IPS DF 6.9 (cell line): Measurements from ENCODE around the gene GAS2L1.

Experiments used
- DNase-seq: peaks from one replicate; pipeline ENCODE4 v3.0.0-alpha.2; 2013; ENCODE audit warnings: low read depth, low spot score
- H3K27ac ChIP-seq: one replicate; pipeline ENCODE4 v1.5.1; 2013; ENCODE audit warnings: low read length, control low read depth
- H3K27me3 ChIP-seq: 2 replicates; pipeline ENCODE4 v1.6.1; 2013; ENCODE audit warnings: mild to moderate bottlenecking, low read length; ENCODE audit not compliant: control insufficient read depth, insufficient read depth
- H3K36me3 ChIP-seq: 2 replicates; pipeline ENCODE4 v1.6.1; 2013; ENCODE audit warnings: low read length; ENCODE audit not compliant: control insufficient read depth, insufficient read depth
- H3K4me1 ChIP-seq: 2 replicates; pipeline ENCODE4 v1.6.1; 2013; ENCODE audit warnings: low read length; ENCODE audit not compliant: control insufficient read depth, insufficient read depth
- H3K4me3 ChIP-seq: 2 replicates; pipeline ENCODE4 v1.5.1; 2013; ENCODE audit warnings: mild to moderate bottlenecking, low read length
- H3K9me3 ChIP-seq: 2 replicates; pipeline ENCODE4 v1.6.1; 2013; ENCODE audit warnings: low read length, inconsistent platforms; ENCODE audit not compliant: control insufficient read depth, insufficient read depth
- WGBS: extraction: QIAGEN DNeasy Blood & Tissue Kit; methylation state at CpG from one replicate; pipeline ENCODE4 v1.1.7; 2013; ENCODE audit warnings: mixed read lengths, missing lambda C conversion rate; ENCODE audit not compliant: insufficient read length, insufficient coverage; 5-methylcytosine and 5-hydroxymethylcytosine counted together

The GAS2L1 gene

DNA sequence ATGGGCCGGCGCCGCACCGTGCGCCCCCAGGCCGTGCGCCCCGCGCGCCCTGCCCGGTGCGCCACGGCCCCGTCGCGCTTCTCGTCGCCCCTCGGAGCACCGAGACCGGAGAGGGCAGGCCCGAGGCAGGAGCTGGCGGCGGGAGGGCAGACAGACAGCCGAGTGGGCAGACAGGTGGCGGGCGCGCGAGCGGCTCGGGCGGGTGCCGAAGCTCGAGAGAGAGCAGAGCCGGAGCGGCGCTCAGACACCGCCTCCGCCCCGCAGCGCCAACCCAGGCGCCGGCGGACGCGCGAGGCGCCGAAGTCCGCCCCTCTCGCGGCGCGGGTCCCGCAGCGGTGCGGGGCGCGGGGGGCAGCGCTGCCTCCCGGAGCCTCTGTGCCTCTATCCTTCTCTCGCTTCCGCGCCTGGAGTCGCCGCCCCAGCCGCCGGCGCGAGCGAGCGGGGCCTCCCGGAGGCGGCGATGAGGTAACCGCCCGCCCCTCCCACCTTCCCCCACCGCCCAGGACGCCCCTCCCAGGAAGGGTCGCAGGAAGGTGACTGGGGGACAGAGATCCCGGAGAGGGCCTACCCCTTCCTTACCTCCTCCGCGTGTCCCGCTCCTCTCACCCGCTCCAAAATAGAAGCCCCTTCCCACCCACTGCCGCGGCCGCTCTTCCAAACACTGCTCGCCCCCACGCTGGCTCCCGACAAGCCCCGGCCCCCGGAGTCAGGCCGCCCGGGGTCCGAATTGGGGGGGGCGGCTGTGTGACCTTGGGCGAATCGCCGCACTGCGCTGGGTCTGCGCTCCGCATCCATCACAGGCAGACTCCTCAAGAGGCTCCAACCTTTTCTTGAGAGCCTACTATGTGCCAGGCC is 9.1 kb downstream of the GAS2L1 start, which contains the start of gene RASL10A:
TSS of gene RASL10A (minus strand) at position 412 of the 855 bp plus-strand sequence. CDS start 451 bp downstream, outside the sequence.
- no CpG with 5 or more reads among the region's 103 CpGs for WGBS
- Histone ChIP-seq H3K4me1 (peaks cover 5% of the 10 kb centered on the region), H3K9me3 (no peaks in the 10 kb centered on the region), H3K36me3 (no peaks in the 10 kb centered on the region), H3K27ac (no peak within 1 kb of the TSS), H3K4me3 (peak within 1 kb of the TSS; percentile 18; the same call in 1 of the 2 replicates), H3K27me3 (peaks cover 28% of the 10 kb centered on the region)
- DNase-seq, result no peak

- no CpG with 5 or more reads among the region's 18 CpGs for WGBS
- peaks cover 4% of the 10 kb centered on the region for H3K4me1 ChIP-seq
- H3K36me3 ChIP-seq, result no peaks in the 10 kb centered on the region
- H3K27me3 ChIP-seq, result peaks cover 28% of the 10 kb centered on the region
- peak overlapping the region; percentile 11; the same call in 1 of the 2 replicates for H3K4me3 ChIP-seq
- H3K27ac ChIP-seq, result no peak overlapping the region
- no peak for DNase-seq
- no peaks in the 10 kb centered on the region for H3K9me3 ChIP-seq
Measured at GRCh38 chr22:29316141-29316828, 9.8 kb downstream of the GAS2L1 start.

DNA sequence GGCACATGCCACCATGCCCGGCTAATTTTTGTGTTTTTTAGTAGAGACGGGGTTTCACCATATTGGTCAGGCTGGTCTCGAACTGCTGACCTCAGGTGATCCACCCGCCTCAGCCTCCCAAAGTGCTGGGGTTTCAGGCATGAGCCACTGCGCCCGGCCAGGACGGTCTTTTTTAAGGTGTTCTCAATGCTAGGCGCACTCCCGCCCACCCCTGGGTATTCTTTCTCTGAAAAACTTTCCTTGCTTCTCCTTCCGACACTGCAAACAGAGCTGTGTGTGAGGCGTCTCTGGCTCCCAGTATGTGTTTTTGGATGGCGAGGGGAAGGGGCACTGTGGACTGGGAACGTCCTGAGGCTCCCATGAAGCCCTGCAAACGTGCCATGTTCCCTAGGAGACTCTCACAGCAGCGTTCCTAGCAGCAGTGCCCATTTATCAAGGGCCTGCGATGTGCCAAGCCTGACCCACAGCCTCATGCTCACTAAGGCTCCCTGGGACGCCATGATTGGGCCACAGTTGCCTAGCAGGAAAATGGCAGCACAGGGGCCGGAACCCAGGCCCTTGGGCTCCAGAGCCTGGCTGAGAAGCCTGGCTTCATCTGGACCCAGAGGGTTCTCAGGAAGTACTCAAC is 11.5 kb downstream of the GAS2L1 start:
- Histone ChIP-seq H3K4me1 (peaks cover 4% of the 10 kb centered on the region), H3K4me3 (no peak overlapping the region), H3K27me3 (peaks cover 28% of the 10 kb centered on the region), H3K36me3 (no peaks in the 10 kb centered on the region), H3K9me3 (no peaks in the 10 kb centered on the region), H3K27ac (no peak overlapping the region)
- no CpG with 5 or more reads among the region's 18 CpGs for WGBS
- DNase-seq, result no peak

GRCh38 chr22:29319072-29319471 is 12.6 kb downstream of the GAS2L1 start:
- no peak overlapping the region for H3K4me3 ChIP-seq
- H3K36me3 ChIP-seq, result no peaks in the 10 kb centered on the region
- no CpG with 5 or more reads among the region's 2 CpGs for WGBS

DNA sequence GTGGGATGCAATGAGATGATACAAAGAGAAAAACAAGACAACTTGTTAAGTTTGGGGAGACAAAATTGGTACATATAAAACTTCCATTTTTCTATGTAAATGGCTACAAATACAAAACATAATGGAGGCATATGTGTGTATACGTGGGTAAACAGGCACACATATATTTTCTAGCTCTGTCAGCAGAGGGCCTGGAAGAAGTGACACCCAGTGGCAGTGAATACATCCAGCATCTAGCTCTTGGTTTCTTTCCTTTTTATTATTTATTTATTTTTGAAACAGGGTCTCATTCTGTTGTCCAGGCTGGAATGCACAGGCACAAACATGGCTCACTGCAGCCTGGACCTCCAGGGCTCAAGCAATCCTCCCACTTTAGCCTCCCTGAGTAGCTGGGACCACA is 14.1 kb downstream of the GAS2L1 start:
- no peak for DNase-seq
- H3K36me3 ChIP-seq, result no peaks in the 10 kb centered on the region
- H3K4me3 ChIP-seq, result no peak overlapping the region
- H3K4me1 ChIP-seq, result no peaks in the 10 kb centered on the region
- H3K27me3 ChIP-seq, result peaks cover 10% of the 10 kb centered on the region
- WGBS, result no CpG with 5 or more reads among the region's 1 CpG
- H3K9me3 ChIP-seq, result no peaks in the 10 kb centered on the region
- no peak overlapping the region for H3K27ac ChIP-seq

More at GRCh38 chr22:29319072-29319471, 12.6 kb downstream of the GAS2L1 start:
- DNase-seq, result no peak
- Histone ChIP-seq H3K27me3 (peaks cover 22% of the 10 kb centered on the region), H3K9me3 (no peaks in the 10 kb centered on the region), H3K4me1 (peaks cover 3% of the 10 kb centered on the region), H3K27ac (no peak overlapping the region)

GRCh38 chr22:29323641-29324040 is 17.2 kb downstream of the GAS2L1 start:
- 0 out of 2 replicates have a peak, but pooled peaks cover 2% of the 10 kb centered on the region for H3K36me3 ChIP-seq
- no peak for DNase-seq
- H3K4me1 ChIP-seq, result no peaks in the 10 kb centered on the region
- H3K9me3 ChIP-seq, result no peaks in the 10 kb centered on the region
- no peak overlapping the region for H3K4me3 ChIP-seq
- no peaks in the 10 kb centered on the region for H3K27me3 ChIP-seq
- no peak overlapping the region for H3K27ac ChIP-seq

- Histone ChIP-seq H3K9me3 (no peaks in the 10 kb centered on the region), H3K4me3 (no peak overlapping the region), H3K4me1 (no peaks in the 10 kb centered on the region), H3K36me3 (peaks cover 14% of the 10 kb centered on the region), H3K27ac (no peak overlapping the region), H3K27me3 (no peaks in the 10 kb centered on the region)
- no peak for DNase-seq
- WGBS, result no CpG with 5 or more reads among the region's 8 CpGs
Measured at GRCh38 chr22:29325356-29325755, 18.9 kb downstream of the GAS2L1 start.

DNA sequence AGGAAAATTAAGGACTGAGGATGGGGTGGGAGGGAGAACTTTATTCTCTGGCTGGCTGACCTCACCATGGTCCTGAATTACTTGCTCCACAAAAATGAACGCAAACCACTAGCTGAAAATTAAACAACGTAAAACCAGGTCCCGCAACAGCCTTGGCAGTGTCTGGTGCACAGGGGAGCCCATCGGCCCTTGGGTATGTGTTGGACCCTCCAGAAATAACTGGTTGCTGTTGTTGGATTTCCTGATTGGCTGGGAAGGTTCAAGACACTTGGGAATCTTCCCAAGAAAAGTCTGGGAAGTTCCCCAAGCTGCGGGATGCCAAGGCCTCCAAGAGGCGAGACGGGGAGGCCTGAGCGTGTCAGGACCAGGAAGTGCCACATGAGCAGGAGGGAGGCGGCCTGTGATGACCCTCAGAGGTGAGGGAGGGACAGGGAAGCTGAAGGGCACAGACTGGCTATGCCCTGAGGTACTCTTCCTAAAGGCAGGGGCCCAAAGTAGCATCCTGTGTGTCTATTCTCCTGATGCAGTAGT is 19.4 kb downstream of the GAS2L1 start:
- H3K36me3 ChIP-seq, result peaks cover 14% of the 10 kb centered on the region
- no peaks in the 10 kb centered on the region for H3K9me3 ChIP-seq
- H3K4me3 ChIP-seq, result no peak overlapping the region
- DNase-seq, result no peak
- no peaks in the 10 kb centered on the region for H3K4me1 ChIP-seq
- WGBS, result no CpG with 5 or more reads among the region's 9 CpGs
- H3K27ac ChIP-seq, result no peak overlapping the region
- no peaks in the 10 kb centered on the region for H3K27me3 ChIP-seq

GRCh38 chr22:29326481-29326880 is 20.0 kb downstream of the GAS2L1 start:
- Histone ChIP-seq H3K27ac (no peak overlapping the region), H3K4me1 (no peaks in the 10 kb centered on the region), H3K4me3 (no peak overlapping the region), H3K9me3 (no peaks in the 10 kb centered on the region), H3K27me3 (no peaks in the 10 kb centered on the region), H3K36me3 (peaks cover 14% of the 10 kb centered on the region)
- WGBS, result no CpG with 5 or more reads among the region's 10 CpGs
- no peak for DNase-seq

DNA sequence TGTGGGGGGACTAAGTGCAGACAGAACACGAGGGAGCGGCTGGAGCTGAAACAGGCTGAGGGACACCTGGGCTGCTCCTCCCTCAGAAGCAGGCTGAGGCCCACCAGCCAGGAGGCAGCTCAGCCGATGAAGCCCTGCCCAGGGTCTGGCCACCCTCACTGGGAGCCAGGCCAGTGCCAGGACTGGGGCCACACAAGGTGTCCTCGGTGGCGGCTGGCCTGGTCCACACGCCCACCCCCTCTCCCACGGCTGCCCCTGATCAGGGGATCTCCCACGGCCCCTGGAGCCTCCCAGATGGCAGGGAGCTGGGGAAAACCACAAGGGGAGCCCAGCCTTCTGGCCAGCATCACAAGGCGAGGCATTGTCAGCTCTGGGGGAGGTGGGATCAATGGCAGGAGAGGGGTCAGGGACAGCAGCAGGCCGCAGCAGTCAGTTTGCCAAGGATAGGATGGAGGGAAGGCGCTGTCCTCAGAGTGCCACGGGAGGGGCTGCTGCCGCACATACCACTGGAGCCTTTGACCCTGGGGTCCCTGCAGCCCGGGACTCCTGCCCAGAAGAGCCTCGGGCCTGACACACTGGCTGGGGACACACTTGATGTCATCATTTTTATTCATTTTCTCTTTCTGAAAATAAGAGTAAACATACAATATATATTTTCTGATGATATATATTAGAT is 20.8 kb downstream of the GAS2L1 start:
- Histone ChIP-seq H3K27ac (no peak overlapping the region), H3K4me3 (no peak overlapping the region), H3K9me3 (no peaks in the 10 kb centered on the region), H3K4me1 (no peaks in the 10 kb centered on the region), H3K27me3 (no peaks in the 10 kb centered on the region), H3K36me3 (peaks cover 14% of the 10 kb centered on the region)
- WGBS, result no CpG with 5 or more reads among the region's 15 CpGs
- DNase-seq, result no peak
